Esophagus muscularis mucosa (tissue), 4 donors: ENCODE data around the gene CES2. TPM values are rescaled to one million over a fixed set of nuclear protein-coding genes. Genes with fewer than 3 reads are reported as not detected.

Source experiments
- DNase-seq: peaks from one replicate; pipeline ENCODE4 v3.0.0-alpha.2; 2017; ENCODE audit errors: extremely low spot score
- H3K27ac ChIP-seq, 4 donors: fragments of 200-600 bp; sonication (generic); replicated peaks in 1 of 4; 1 replicate in 3 of 4; 2 replicates in 1 of 4; pipeline ENCODE4 v1.5.1; 2016 to 2019; ENCODE audit warnings: mild to moderate bottlenecking in 1 of 4
- H3K27me3 ChIP-seq, 4 donors: fragments of 200-600 bp; sonication (generic); one replicate each; pipeline versions ENCODE4 v1.5.1 to v1.6.0; 2016 to 2019
- H3K36me3 ChIP-seq, 4 donors: fragments of 200-600 bp; sonication (generic); one replicate each; pipeline ENCODE4 v1.5.1; 2016 to 2019
- H3K4me1 ChIP-seq, 4 donors: fragments of 200-600 bp; sonication (generic); one replicate each; pipeline ENCODE4 v1.5.1; 2016 to 2019
- H3K4me3 ChIP-seq, 4 donors: fragments of 200-600 bp; sonication (generic); 1 replicate in 2 of 4; 2 replicates in 2 of 4; pipeline ENCODE4 v1.5.1; 2016 to 2019; ENCODE audit warnings: mild to moderate bottlenecking in 4 of 4, moderate library complexity in 1 of 4
- H3K9me3 ChIP-seq, 4 donors: fragments of 200-600 bp; sonication (generic); 1 replicate in 3 of 4; 2 replicates in 1 of 4; pipeline ENCODE4 v1.5.1; 2016 to 2019
- CTCF ChIP-seq, 3 experiments: fragments of 200-600 bp in 2 of 3; fragments of 450-650 bp in 1 of 3; sonication (generic) in 2 of 3; IDR thresholded peaks; one replicate each; pipeline ENCODE4 v1.5.1; 2017 to 2019; ENCODE audit warnings: antibody characterized with exemption in 3 of 3, mild to moderate bottlenecking in 2 of 3, moderate library complexity in 1 of 3
- EP300 ChIP-seq: sonication (generic); formaldehyde crosslinking; IDR thresholded peaks from one replicate; pipeline ENCODE4 v1.6.1; 2017; ENCODE audit warnings: antibody characterized with exemption
- POLR2A ChIP-seq: fragments of 450-650 bp; IDR thresholded peaks from one replicate; pipeline ENCODE4 v1.6.1; 2017; ENCODE audit warnings: antibody characterized with exemption, moderate library complexity, mild to moderate bottlenecking, low read depth
- POLR2AphosphoS5 ChIP-seq, 2 donors: sonication (generic); formaldehyde crosslinking; IDR thresholded peaks; one replicate each; pipeline ENCODE4 v1.6.1; 2017; ENCODE audit warnings: antibody characterized with exemption in 2 of 2
- WGBS: methylation state at CpG from one replicate; pipeline ENCODE4 v1.1.5; 2018; 5-methylcytosine and 5-hydroxymethylcytosine counted together
- intact Hi-C: fragments of 100-400 bp; cut with DNase I; formaldehyde crosslinking; loops from one replicate; pipeline ENCODE4 v1.15.1; 2023
- total RNA-seq, 4 donors: library from RNA; depleted of rRNA; stranded (reverse); fragments of >200 nt; gene quantifications; one replicate each; pipeline versions ENCODE4 v1.1.0 to v1.2.1, GENCODE V29; 2016

The CES2 gene
- total RNA-seq, 4 donors from 2014 or later, result 22.0 to 29.7 (median 26.8) TPM

GRCh38 chr16:66910175-66910940 is 25.0 kb upstream of the CES2 start:
- intact Hi-C loops, result no loop called here
- Histone ChIP-seq H3K36me3 (no peaks in the 10 kb centered on the region), H3K4me1 (peaks cover 16 to 27% (median 20%) of the 10 kb centered on the region in 4 donors), H3K27me3 (no peaks in the 10 kb centered on the region), H3K9me3 (no peaks in the 10 kb centered on the region), H3K4me3 (no peak overlapping the region), H3K27ac (no peak overlapping the region)
- TF ChIP-seq CTCF (IDR thresholded peaks at IDR 0.05), result no peak
- no peak for TF ChIP-seq EP300
- no peak for TF ChIP-seq POLR2A
- TF ChIP-seq POLR2AphosphoS5 (IDR thresholded peaks at IDR 0.05), result no peak
- WGBS, result 81% methylated on average over 11 of the region's 14 CpGs
- no peak for DNase-seq

GRCh38 chr16:66911112-66911511 is 24.2 kb upstream of the CES2 start:
- Histone ChIP-seq H3K27ac (no peak overlapping the region), H3K9me3 (no peaks in the 10 kb centered on the region), H3K4me1 (peaks cover 9 to 19% (median 13%) of the 10 kb centered on the region in 4 donors), H3K4me3 (no peak overlapping the region), H3K36me3 (no peaks in the 10 kb centered on the region), H3K27me3 (no peaks in the 10 kb centered on the region)
- WGBS, result 83% methylated on average over 1 of the region's 5 CpGs
- intact Hi-C loops, result no loop called here
- TF ChIP-seq POLR2A, result no peak
- no peak for TF ChIP-seq CTCF (IDR thresholded peaks at IDR 0.05)
- TF ChIP-seq EP300, result no peak
- TF ChIP-seq POLR2AphosphoS5 (IDR thresholded peaks at IDR 0.05), result no peak
- no peak for DNase-seq

GRCh38 chr16:66911801-66912200 is 23.5 kb upstream of the CES2 start:
- intact Hi-C loops, result no loop called here
- Histone ChIP-seq H3K4me3 (no peak overlapping the region), H3K36me3 (no peaks in the 10 kb centered on the region), H3K27me3 (no peaks in the 10 kb centered on the region), H3K27ac (no peak overlapping the region), H3K4me1 (peaks cover 2 to 13% (median 6%) of the 10 kb centered on the region in 4 donors), H3K9me3 (no peaks in the 10 kb centered on the region)
- no peak for DNase-seq
- no peak for TF ChIP-seq EP300
- TF ChIP-seq POLR2A, result no peak
- no peak for TF ChIP-seq POLR2AphosphoS5 (IDR thresholded peaks at IDR 0.05)
- TF ChIP-seq CTCF (IDR thresholded peaks at IDR 0.05), result no peak
- 90% methylated on average over 4 of the region's 8 CpGs for WGBS

- Histone ChIP-seq H3K36me3 (no peaks in the 10 kb centered on the region), H3K9me3 (no peaks in the 10 kb centered on the region), H3K4me3 (no peak overlapping the region), H3K27ac (no peak overlapping the region), H3K27me3 (no peaks in the 10 kb centered on the region), H3K4me1 (peaks cover 0 to 1% (median 0%) of the 10 kb centered on the region in 4 donors)
- TF ChIP-seq POLR2A (no peak), POLR2AphosphoS5 (IDR thresholded peaks at IDR 0.05) (no peak), CTCF (IDR thresholded peaks at IDR 0.05) (no peak), EP300 (no peak)
- intact Hi-C loops, result no loop called here
- 51% methylated on average over 9 of the region's 10 CpGs for WGBS
- no peak for DNase-seq
Observed at GRCh38 chr16:66913081-66913480, 22.2 kb upstream of the CES2 start.

GRCh38 chr16:66913711-66914110 is 21.6 kb upstream of the CES2 start:
- DNase-seq, result no peak
- Histone ChIP-seq H3K27me3 (no peaks in the 10 kb centered on the region), H3K4me1 (peaks cover 0 to 2% (median 1%) of the 10 kb centered on the region in 4 donors), H3K27ac (no peak overlapping the region), H3K36me3 (no peaks in the 10 kb centered on the region), H3K4me3 (no peak overlapping the region), H3K9me3 (no peaks in the 10 kb centered on the region)
- intact Hi-C loops, result no loop called here
- TF ChIP-seq EP300, result no peak
- TF ChIP-seq POLR2AphosphoS5 (IDR thresholded peaks at IDR 0.05), result no peak
- no peak for TF ChIP-seq CTCF (IDR thresholded peaks at IDR 0.05)
- no peak for TF ChIP-seq POLR2A
- no CpG with 5 or more reads among the region's 4 CpGs for WGBS
